ENCODE measurements around the gene NBPF3.
A peak's percentile ranks its signal among the peaks of the same experiment; 100 is the strongest.

Gene NBPF3

GRCh38 chr1:21494196-21494595, 54.3 kb downstream of the NBPF3 start:
- DNase-seq (ENCODE audit: low read depth in 2 of 2), result no peak

GRCh38 chr1:21495225-21495820, 55.4 kb downstream of the NBPF3 start:
- no peak for DNase-seq (ENCODE audit: low read depth in 2 of 2)

DNA sequence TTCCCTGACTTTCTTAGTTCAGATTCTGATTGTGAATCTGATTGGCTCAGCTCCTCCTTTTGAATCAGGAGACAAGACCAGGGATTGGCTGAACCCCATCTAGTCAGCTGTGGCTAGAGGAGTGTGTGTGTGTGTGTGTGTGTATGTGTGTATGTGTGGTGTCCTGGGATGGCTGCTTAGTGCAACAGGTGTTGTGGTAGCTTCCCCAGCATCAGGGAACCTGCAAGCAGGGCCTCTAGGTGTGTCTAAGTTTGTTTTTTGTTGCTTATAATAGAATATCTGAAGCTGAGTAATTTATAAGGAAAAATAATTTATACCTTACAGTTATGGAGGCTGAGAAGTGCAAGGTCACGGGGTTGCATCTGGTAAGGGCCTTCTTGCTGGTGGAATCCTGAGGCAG, 56.1 kb downstream of the NBPF3 start:
- DNase-seq (ENCODE audit: low read depth in 2 of 2), result no peak

DNA sequence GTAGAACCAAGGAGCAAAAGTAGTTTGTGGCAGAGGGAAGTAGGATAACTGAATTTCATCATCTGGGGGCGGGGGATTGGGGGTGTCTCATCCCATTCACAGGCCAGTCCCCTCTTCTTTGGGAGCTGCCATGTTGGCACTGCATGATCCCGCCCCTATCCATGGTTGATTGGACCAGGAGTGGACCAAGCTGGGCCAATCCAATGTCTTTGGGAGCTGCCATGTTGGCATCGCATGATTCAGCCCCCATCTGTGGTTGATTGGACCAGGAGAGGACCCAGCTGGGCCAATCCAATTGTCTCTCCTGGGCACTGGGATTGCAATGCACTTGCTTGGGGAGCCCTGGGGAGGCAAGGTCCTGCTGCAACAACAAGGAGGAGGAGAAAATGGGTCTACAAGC, 56.9 kb downstream of the NBPF3 start:
- no peak for DNase-seq (ENCODE audit: low read depth in 2 of 2)

DNA sequence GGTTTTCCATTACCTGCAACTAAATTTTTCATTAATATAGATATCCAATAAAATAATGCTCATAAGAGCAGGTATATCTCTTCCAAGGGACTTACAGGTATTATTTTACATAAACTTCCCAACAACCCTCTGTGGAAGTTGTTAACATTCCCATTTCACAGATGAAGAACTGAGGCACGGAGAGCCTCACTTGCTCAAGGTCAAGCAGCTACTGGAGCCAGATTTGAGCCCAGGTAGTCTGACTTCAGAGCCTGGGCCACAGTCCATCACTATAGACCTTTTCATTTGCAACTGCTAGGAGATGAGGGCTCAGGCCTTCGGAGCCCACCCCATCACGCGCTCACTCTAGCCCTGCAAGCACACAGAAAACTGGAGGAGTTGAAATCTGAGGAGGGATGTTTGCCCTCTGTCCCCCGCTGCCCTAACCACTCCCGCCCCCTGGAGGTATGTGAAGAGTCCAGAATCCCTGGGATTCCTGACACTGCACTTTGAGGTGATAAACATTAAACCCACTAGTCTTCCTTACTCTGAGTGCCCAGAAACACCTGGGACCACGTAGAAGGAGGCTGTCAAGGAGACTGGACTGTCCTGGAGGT, 57.6 kb downstream of the NBPF3 start:
- DNase-seq (ENCODE audit: low read depth in 2 of 2), result no peak

GRCh38 chr1:21499283-21499950, 59.5 kb downstream of the NBPF3 start:
- no peak for DNase-seq (ENCODE audit: low read depth in 2 of 2)

GRCh38 chr1:21503706-21504377, 63.9 kb downstream of the NBPF3 start:
- no peak for DNase-seq (ENCODE audit: low read depth in 2 of 2)

- no peak for DNase-seq (ENCODE audit: low read depth in 2 of 2)
Observed at GRCh38 chr1:21506804-21507203, 66.9 kb downstream of the NBPF3 start.

- no peak for DNase-seq (ENCODE audit: low read depth in 2 of 2)
Observed at GRCh38 chr1:21507511-21508270, 67.8 kb downstream of the NBPF3 start.

DNA sequence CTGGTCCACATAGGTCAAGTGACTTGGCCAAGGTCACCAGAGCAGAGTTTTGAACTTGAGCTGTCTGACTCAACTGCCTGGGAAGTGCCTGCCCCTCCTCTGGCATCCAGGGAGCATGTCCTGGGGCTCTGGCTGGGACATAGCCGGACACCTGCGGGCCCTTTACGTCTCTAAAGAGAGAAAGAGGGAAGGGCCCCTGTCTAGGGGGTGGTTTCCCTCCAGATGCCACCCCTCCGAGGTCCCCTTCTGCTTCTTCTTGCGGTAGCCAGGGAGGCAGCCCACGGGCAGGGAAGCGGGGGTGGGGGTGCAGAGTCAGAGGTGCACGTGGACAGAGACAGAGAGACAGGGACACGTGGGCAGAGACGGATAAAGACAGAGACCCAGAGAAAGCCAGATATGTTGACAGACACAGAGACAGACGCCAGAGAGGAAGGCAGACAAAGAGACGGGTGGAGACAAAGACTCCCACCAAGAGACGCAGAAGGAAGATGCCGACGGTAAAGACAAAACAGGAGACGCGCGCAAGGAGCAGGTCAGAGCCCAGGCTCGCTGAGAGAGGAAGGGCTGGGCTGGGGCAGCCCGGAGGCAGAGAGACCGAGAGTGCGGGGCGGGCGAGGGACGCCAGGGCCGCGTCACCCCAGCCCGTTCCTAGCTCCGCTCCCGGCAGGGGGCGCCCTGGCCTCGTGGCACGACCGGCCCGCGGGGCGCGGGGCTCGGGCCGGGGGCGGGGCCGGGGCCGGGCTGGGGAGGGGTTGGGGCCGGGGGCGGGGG, 68.8 kb downstream of the NBPF3 start:
- peak; percentile 5 to 26 for DNase-seq (ENCODE audit: low read depth in 2 of 2)

DNA sequence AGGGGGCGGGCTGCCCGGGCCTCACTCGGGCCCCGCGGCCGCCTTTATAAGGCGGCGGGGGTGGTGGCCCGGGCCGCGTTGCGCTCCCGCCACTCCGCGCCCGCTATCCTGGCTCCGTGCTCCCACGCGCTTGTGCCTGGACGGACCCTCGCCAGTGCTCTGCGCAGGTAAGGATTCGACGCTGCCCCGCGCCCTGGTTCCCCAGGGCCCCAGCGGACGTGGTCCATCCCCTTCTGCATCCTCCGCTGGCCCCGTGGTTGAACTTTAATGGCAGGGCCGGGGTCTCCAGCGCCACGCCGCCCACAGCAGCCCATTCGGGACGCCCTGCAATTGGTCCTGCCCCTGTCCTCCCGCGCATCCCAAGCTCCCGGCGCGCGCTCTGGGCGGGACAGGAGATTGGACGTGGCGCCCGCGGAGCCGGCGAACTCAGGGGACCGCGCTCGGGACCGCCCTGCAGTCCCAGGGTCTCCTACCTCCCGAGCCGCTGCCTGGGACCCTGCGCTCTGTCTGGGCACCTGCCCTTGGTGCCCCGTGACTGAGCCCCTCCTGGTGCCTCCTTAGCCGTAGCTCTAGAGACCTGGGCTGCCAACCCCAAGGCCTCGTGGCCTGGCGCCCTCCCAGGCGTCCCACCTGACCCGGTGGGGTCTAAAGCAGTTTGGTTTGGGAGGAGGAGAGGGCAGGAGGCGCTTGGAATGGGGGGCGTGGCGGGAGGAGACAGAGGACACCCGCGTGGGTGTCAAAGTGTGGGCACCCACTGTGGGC, 69.6 kb downstream of the NBPF3 start, which contains the start of gene ALPL:
Gene ALPL (plus strand): TSS at position 73 of the 762 bp plus-strand sequence. CDS start 44,659 bp downstream, outside the sequence.
- no peak for DNase-seq (ENCODE audit: low read depth in 2 of 2)

DNA sequence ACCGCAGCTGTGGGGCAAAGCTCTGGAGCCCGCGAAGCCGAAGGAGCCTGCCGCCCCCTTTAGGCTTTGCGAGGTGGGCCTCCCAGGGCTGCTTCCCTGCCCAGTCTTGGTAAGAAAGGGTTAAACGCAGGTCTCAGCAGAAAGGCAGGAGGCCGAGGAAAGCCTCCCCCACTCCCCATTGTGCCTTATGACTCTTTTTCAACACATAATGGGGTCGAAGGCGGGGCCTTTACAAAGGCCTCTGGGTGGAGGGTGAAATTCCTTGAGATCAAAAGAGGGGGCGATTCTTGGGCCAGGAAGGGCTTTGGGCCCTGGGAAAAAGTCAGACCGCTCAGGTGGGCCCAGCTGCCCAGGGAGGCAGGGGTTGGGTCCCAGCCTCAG, 70.2 kb downstream of the NBPF3 start:
- DNase-seq (ENCODE audit: low read depth in 2 of 2), result no peak

DNA sequence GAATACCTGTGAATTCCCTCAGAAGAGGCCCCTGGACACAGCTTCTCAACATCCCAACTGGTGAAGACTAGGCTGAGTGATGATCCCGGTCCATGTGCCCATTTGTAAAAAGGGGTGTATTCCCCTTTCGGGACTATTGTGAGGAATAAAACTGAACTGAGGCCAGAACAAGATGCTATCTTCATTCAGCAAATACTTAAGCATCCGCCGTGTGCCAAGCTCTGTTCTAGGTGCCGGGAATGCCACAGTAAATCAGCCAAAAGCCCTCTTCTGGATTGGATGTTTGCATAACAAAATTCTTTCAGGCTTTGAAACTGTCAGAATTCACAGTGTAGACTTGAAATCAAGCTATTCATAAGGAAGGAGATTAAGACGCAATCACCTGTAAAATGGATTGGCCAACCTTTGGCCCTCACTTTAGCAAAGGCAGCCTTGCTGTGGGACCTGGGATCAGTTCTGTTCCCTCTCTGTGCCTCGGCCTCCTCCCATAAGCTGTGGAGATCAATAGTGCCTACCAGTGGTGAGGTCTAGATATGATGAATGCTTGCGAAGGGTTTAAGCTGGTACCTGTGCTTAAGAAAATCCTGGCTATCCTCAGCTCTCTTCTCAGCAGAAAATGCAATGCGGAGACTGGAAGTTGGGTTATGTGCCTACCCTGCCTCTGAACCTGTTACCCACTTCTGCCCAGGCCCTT, 71.1 kb downstream of the NBPF3 start:
- no peak for DNase-seq (ENCODE audit: low read depth in 2 of 2)

DNA sequence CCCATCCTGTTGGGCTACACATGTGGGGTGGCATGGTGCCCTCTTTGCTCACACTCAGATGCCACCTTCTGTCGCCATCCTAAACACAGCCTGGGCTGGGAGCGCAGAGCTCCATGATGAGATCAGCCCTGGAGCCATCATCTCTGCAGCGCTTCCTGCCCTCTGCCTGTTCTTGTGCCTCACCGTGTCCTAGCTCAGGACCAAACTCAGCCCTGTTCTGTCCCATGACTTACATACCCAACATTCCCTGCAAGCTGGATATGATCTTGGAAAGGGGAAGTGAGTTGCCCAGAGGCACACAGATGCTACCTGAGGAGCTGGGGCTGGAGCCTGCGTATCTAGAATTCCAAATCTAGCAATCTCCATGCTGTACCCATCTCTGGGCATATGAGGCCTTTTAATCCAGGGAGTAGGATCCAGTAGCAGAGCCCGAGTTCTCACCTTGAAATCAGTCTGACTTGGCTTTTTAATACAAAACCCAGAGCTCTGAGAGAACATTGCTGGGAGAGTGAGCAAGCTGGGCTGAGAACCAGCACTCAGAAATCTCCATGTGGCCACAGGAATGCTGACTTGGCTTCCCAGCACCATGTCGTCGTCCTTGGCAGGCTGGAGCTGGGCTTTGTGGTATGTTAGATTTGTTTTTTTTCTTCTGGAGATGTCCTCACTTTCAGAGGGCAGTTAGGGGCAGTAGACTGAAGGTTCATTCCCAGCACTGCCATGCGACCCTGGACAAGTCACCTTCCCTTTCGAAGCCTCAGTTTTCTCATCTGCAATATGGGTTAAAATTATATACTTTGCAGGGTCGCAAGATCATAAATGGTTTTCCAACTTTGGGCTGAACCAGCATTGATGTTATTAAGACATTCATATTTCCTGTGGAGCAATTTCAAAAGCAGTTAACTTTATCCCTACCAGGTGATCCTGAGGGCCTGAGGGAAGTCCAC, 71.9 kb downstream of the NBPF3 start:
- no peak for DNase-seq (ENCODE audit: low read depth in 2 of 2)

DNA sequence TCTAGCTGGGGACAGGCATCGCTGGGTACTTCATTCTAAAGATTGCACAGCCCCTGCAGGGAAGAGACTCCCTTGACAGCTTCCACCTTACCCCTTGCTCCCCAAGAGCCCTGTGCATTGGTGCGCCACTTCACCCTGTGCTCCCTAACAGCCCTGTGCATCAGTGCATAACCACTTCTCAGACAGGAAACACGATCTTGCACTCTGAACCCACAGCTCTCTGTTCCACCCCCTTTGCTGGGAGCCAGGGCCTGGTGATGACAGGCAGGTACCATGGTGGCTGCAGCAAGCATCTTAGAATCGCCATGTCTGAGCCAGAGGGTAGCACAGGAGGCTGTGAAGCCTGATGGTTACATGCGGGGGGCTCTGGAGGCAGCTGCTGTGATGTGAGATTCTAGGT, 74.3 kb downstream of the NBPF3 start:
- no peak for DNase-seq (ENCODE audit: low read depth in 2 of 2)

- no peak for DNase-seq (ENCODE audit: low read depth in 2 of 2)
Observed at GRCh38 chr1:21517161-21517589, 77.2 kb downstream of the NBPF3 start.

DNA sequence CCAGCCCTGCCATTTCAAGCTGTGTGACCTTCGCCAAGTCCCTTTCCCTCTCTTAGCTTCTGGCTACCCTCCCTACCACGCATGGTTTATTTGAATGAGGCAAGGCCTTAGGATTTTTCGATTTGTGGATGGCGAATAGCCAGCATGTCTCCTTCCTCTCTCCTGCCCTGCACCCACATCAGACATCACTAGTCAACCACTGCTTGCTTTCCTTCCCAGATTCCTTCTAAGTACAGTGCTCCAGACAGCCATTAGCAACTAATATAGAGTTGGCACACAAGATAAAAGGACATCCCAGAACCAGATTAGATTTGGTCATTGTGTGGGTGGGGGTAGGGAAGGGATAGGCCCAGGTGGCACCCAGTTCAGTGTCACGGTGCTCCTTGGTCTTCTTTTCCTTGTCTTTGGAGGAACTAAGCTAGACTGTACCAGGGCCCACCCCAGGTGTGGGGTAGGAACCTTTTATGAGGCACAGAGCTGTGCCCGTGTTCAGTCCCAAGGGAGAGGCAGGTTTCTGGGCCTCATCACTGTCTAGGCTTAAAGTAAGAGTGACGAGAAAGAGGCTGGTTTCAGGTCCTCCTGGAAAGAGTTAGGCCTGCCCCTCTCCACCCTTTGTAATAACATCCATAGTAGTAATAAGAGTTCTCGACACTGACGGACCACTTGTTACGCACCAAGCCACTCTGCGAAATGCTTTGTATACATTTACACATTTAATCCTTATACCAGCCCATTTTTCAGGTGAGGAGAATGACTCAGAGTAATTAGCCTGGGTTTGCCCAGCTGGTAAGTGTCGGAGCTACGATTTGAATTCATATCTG, 77.9 kb downstream of the NBPF3 start:
- no peak for DNase-seq (ENCODE audit: low read depth in 2 of 2)

All from stimulated activated CD8-positive, alpha-beta memory T cell treated with anti-CD3 and anti-CD28 coated beads, Interleukin-7, amount 100 ng/mL, for 1 hour (primary cell).